ENCODE measurements around the gene CTR9. TPM values are rescaled to one million over a fixed set of nuclear protein-coding genes. Genes with fewer than 3 reads are reported as not detected.

Gene CTR9
- total RNA-seq, 2 donors from 2014 or later = 12.2 to 28.7 TPM

- Histone ChIP-seq H3K36me3 (replicated peaks in 1 of 2; ENCODE audit: insufficient read depth in 1 of 2, low read depth in 2 of 2) (no peaks in the 10 kb centered on the region), H3K4me1 (no peaks in the 10 kb centered on the region), H3K4me3 (no peak overlapping the region), H3K27ac (no peak overlapping the region), H3K9me3 (no peaks in the 10 kb centered on the region), H3K27me3 (no peaks in the 10 kb centered on the region)
- intact Hi-C loops (cut with DNase I) = no loop called here
- DNase-seq (no peak), ATAC-seq (no peak)
- 57 to 73% methylated on average over 4 of the region's 4 CpGs for WGBS, 2 donors
- TF ChIP-seq POLR2A (IDR thresholded peaks at IDR 0.05) = no peak
- no peak for TF ChIP-seq CTCF (IDR thresholded peaks at IDR 0.05)
These were observed 35.5 kb upstream of the CTR9 start for GRCh38 chr11:10715571-10715970.

GRCh38 chr11:10716122-10716521 lies 34.9 kb upstream of the CTR9 start:
- H3K27me3 ChIP-seq = no peaks in the 10 kb centered on the region
- no peaks in the 10 kb centered on the region for H3K4me1 ChIP-seq
- ATAC-seq (no peak), DNase-seq (no peak)
- H3K36me3 ChIP-seq (replicated peaks in 1 of 2; ENCODE audit: insufficient read depth in 1 of 2, low read depth in 2 of 2) = no peaks in the 10 kb centered on the region
- H3K4me3 ChIP-seq = no peak overlapping the region
- intact Hi-C loops (cut with DNase I) = no loop called here
- 46 to 49% methylated on average over 3 of the region's 3 CpGs for whole genome bisulfite sequencing, 2 donors
- no peak for TF ChIP-seq CTCF (IDR thresholded peaks at IDR 0.05)
- no peak for TF ChIP-seq POLR2A (IDR thresholded peaks at IDR 0.05)
- no peaks in the 10 kb centered on the region for H3K9me3 ChIP-seq
- no peak overlapping the region for H3K27ac ChIP-seq

GRCh38 chr11:10716543-10717259 lies 34.3 kb upstream of the CTR9 start:
- 66 to 72% methylated on average over 9 of the region's 9 CpGs for WGBS, 2 donors
- Histone ChIP-seq H3K27ac (no peak overlapping the region), H3K36me3 (replicated peaks in 1 of 2; ENCODE audit: insufficient read depth in 1 of 2, low read depth in 2 of 2) (no peaks in the 10 kb centered on the region), H3K9me3 (no peaks in the 10 kb centered on the region), H3K4me1 (no peaks in the 10 kb centered on the region), H3K4me3 (no peak overlapping the region), H3K27me3 (no peaks in the 10 kb centered on the region)
- no peak for ATAC-seq
- no peak for DNase-seq
- intact Hi-C loops (cut with DNase I) = no loop called here
- TF ChIP-seq POLR2A (IDR thresholded peaks at IDR 0.05) = no peak
- no peak for TF ChIP-seq CTCF (IDR thresholded peaks at IDR 0.05)

GRCh38 chr11:10719616-10720015 lies 31.4 kb upstream of the CTR9 start:
- intact Hi-C loops (cut with DNase I) = no loop called here
- no peaks in the 10 kb centered on the region for H3K9me3 ChIP-seq
- H3K36me3 ChIP-seq (replicated peaks in 1 of 2; ENCODE audit: insufficient read depth in 1 of 2, low read depth in 2 of 2) = no peaks in the 10 kb centered on the region
- TF ChIP-seq POLR2A (IDR thresholded peaks at IDR 0.05) (no peak), CTCF (IDR thresholded peaks at IDR 0.05) (no peak)
- no peaks in the 10 kb centered on the region for H3K4me1 ChIP-seq
- H3K27ac ChIP-seq = no peak overlapping the region
- H3K4me3 ChIP-seq = no peak overlapping the region
- DNase-seq (no peak), ATAC-seq (no peak)
- WGBS, 2 donors = 59 to 69% methylated on average over 2 of the region's 2 CpGs
- H3K27me3 ChIP-seq = no peaks in the 10 kb centered on the region

GRCh38 chr11:10720881-10721376 lies 30.1 kb upstream of the CTR9 start:
- WGBS, 2 donors = 80 to 87% methylated on average over 2 of the region's 2 CpGs
- no peak for ATAC-seq

More at GRCh38 chr11:10720881-10721376, 30.1 kb upstream of the CTR9 start:
- Histone ChIP-seq H3K4me3 (no peak overlapping the region), H3K9me3 (no peaks in the 10 kb centered on the region), H3K27me3 (no peaks in the 10 kb centered on the region), H3K36me3 (replicated peaks in 1 of 2; ENCODE audit: insufficient read depth in 1 of 2, low read depth in 2 of 2) (no peaks in the 10 kb centered on the region), H3K4me1 (no peaks in the 10 kb centered on the region), H3K27ac (no peak overlapping the region)
- intact Hi-C loops (cut with DNase I) = no loop called here
- no peak for TF ChIP-seq CTCF (IDR thresholded peaks at IDR 0.05)
- no peak for TF ChIP-seq POLR2A (IDR thresholded peaks at IDR 0.05)
- no peak for DNase-seq

All from body of pancreas (tissue), 4 donors.